Middle frontal gyrus (tissue), 1 donor: ENCODE results near the gene ECEL1.
"Not testable (repeated sequence)": the region's sequence is repeated elsewhere in the genome, so short reads cannot be mapped to it uniquely, and the experiment has no call there.

Source experiments
- DNase-seq: peaks from one replicate; pipeline ENCODE4 v3.0.0-alpha.2; 2015; ENCODE audit warnings: low spot score; ENCODE audit errors: extremely low spot score

The ECEL1 gene, protein sequence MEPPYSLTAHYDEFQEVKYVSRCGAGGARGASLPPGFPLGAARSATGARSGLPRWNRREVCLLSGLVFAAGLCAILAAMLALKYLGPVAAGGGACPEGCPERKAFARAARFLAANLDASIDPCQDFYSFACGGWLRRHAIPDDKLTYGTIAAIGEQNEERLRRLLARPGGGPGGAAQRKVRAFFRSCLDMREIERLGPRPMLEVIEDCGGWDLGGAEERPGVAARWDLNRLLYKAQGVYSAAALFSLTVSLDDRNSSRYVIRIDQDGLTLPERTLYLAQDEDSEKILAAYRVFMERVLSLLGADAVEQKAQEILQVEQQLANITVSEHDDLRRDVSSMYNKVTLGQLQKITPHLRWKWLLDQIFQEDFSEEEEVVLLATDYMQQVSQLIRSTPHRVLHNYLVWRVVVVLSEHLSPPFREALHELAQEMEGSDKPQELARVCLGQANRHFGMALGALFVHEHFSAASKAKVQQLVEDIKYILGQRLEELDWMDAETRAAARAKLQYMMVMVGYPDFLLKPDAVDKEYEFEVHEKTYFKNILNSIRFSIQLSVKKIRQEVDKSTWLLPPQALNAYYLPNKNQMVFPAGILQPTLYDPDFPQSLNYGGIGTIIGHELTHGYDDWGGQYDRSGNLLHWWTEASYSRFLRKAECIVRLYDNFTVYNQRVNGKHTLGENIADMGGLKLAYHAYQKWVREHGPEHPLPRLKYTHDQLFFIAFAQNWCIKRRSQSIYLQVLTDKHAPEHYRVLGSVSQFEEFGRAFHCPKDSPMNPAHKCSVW

DNA sequence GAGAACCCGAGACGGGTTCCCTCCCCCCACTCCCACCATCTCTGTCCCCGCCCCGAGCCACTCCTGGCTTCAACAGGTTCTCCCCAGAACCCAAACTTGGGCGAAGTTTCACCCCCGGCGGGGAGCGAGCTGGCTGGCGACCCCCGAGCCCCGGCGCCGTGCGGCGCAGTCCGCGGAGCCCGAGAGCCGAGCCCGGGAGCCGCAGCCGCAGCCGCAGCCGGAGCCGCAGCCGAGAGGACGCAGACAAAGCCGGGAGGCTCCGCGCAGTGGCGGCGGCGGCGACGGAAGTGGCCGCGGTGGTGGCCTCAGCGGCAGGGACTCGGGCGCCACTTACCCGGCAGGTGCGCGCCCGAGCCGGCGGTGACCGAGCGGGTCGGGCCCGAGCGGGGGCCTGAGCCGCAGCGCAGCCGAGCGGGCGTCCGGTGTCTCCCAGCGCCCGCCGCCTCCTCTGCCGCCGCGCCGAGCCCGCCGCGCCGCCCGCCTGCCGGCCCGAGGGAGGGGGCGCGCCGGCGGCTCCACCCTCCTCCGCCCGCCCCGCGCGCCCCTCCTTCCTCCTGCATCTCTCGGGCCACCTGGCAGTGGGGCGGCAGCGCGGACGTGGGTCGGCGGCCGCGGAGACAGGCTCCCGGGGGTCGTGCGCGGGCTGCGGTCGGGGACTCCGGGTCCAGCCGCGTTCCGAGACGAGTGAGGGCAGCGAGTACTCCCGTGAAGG lies at the start of gene ECEL1:
Gene ECEL1, minus strand, starts transcription at position 450 of the 712 bp plus-strand sequence. CDS start 1,181 bp downstream, outside the sequence.
- DNase-seq = no peak

DNA sequence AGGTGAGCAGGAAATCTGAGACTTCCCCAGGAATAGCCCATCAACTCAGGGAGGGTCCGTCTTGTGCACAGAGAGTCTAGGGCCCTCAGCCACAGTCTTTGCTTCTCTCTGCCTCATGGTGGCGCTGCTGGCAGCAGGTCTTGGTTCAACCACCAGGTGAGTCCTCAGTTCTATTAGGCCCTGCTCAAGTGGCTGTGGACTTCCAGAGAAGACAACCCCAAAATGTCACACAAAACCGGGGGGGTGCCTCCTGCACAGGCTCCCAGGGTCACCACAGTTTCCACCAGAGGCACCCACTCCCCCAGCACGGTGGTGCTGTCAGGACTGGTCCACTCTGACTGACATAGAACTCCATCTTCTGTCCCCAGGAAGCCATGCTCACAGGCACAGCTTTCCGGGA lies 49.4 kb upstream of the ECEL1 start:
- DNase-seq = no peak

DNA sequence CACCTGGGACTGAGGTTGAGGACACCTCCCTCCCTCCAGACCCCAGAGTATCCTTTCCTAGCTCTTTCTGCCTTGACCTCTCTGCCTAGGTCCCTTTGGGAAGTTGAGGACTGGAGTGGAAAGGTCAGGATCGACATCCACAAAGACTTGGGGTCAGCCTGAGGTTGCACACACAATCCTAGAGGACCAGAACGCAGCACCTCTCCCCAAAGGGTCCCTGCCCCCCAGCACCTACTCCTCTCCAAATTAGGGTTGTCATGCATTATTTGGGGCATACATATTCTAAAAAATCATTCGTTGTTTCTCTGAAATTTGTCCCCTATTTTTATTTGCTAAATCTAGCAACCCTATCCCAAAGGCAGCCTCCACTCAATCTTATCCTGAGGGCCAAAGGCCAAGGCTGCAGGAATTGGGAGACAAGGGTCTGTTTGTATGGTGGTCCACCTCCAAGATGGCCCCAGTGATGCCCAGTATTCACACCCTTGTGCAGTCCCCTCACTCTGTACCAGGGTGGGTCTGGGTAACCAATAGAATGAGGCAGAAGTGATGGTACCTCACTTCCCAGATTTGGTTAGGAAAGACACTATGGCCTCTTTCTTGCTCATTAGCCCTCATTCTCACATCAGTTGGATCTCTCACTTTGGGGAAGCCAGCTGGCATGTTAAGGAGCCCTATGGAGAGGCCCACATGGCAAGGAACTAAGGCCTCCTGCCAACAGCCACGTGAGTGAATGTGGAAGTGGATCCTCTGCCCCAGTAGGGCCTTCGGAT lies 48.3 kb upstream of the ECEL1 start:
- no peak for DNase-seq

DNA sequence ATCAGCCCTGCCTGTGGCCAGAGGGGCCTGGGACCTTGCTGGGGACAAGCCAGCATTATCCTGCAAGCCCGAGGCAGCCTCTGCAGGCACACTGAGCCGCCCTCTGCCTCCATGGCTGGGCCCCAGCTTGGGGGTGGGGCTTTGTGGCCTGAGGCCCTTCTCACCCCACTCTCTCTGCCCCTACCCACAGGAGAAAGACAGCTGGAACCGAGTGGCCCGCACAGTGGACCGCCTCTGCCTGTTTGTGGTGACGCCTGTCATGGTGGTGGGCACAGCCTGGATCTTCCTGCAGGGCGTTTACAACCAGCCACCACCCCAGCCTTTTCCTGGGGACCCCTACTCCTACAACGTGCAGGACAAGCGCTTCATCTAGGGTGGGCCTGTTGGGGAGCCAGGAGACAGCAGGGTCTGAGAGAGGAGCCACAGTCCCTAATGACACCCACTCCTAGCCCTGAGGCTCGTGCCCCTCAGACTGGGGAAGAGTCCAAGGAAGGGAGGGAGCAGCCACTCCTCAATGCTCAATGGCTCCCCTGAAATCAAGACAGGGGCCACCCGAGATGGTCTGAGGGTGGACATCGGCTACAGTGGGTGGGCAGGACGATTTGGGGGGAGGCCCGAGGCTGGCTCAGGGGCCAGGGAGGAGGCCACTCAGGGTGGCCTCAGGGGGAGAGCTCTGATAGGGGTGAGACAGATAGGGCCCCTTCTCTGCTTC lies 47.5 kb upstream of the ECEL1 start:
- DNase-seq = no peak

DNA sequence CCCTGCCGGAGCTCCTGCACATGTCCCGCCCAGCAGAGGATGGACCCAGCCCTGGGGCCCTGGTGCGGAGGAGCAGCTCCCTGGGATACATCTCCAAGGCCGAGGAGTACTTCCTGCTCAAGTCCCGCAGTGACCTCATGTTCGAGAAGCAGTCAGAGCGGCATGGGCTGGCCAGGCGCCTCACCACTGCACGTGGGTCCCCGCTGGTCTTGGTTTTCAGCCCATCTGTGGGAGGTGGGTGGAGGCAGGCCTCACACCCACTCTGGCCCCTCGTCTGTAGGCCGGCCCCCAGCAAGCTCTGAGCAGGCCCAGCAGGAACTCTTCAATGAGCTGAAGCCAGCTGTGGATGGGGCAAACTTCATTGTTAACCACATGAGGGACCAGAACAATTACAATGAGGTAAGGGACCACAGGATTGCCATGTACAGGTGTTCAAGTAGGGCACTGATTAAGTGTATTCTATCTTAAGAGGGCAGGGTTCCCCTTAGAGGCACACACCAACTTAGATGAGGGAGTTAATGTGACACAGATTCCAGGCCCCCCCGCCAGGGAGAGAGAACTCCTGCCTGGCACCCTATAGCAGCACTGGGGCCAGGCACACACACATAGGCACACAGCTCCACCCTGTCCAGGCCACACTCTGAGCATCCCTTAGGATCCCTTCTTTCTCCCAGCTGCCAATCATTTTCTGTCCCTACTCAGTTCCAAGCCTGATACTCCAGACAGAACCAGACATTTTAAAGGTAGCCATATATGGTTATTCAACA lies 46.5 kb upstream of the ECEL1 start:
- DNase-seq = no peak

DNA sequence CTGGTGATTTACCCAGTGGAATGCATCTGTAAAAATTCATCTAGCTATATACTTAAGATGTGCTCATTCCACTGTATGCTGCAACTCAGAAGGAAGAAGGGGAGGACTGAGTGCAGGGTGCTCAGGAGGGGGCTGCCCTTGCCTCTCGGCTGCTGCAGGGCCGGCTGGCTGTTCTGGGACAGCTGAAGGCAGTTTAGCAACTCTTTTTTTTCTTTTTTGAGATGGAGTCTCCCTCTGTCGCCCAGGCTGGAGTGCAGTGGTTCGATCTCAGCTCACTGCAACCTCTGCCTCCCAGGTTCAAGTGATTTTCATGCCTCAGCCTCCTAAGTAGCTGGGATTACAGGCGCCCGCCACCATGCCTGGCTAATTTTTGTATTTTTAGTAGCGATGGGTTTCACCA lies 45.2 kb upstream of the ECEL1 start:
- DNase-seq = not testable (repeated sequence)

DNA sequence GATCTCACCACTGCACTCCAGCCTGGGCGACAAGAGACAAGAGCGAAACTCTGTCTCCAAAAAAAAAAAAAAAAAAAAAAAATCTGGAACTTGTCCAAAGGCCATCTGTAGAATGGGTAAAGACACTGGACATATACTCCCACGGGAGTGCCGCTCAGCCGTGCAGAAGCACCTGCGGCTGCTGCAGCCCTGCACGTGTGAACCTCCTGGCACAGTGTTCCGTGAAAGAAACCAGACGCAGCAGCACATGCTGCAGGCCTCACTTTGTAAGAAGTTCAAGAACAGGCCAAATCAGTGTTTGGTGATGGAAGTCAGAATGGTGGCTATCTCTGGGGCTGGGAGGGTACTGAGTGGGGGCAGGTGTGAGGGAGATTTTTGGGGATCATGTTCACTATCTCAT lies 44.8 kb upstream of the ECEL1 start:
- no peak for DNase-seq

DNA sequence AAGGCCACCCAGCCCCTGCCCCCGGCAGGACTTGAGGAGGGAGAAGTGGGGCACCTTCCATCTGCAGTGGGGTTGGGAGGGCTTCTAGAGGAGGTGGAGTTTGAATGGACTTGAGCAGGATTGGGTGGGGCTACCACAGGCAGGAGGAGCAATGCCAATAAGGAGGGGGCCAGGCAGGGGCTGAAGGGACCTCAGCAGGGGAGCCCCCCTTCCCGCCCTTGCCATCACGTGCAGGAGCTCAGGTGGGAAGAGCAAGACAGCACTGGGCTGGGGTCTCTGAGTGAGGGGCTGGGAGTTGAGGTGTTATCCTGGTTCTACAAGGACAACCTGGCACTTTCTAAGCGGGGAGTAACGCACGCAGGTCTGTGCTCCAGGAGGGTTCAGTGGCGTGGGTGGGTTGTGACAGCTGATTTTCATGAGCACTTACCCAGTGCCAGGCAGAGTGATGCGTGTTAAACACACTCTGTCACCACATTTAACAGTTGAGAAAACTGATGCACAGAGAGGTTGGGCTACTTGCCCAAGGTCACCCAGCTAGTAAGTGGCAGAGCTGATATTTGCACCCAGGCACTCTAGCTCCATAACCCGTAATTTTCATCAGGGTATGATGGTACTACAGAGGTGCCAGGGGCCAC lies 43.1 kb upstream of the ECEL1 start:
- DNase-seq = no peak

DNA sequence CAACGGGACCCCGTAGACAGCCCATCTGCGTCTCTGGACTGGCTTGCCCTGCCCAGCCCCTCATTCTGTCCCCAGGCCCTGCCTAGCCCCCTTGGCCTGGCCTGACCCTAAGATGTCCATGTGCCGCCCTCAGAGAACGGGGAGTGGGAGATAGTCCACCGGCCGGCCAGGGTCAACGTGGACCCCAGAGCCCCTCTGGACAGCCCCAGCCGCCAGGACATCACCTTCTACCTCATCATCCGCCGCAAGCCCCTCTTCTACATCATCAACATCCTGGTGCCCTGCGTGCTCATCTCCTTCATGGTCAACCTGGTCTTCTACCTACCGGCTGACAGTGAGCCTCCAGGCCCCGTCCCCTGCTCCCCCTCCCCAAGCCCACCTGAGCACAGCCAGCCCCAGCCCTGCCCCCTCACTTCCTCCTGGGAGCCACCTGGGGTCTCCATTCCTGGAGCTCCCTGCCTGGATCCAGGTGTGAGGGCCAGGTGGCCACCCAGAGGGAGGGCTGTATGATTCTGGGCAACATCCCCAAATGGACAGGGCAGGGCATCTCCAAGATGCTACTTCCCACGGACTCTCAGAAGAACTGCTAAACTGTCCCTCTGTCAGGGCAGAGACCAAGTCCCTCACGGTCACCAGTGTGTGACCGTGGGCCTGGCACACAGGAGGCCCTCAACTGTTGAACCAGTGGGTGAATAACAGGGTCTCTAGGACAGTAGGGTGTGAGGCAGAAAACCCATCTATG lies 42.3 kb upstream of the ECEL1 start:
- no peak for DNase-seq

DNA sequence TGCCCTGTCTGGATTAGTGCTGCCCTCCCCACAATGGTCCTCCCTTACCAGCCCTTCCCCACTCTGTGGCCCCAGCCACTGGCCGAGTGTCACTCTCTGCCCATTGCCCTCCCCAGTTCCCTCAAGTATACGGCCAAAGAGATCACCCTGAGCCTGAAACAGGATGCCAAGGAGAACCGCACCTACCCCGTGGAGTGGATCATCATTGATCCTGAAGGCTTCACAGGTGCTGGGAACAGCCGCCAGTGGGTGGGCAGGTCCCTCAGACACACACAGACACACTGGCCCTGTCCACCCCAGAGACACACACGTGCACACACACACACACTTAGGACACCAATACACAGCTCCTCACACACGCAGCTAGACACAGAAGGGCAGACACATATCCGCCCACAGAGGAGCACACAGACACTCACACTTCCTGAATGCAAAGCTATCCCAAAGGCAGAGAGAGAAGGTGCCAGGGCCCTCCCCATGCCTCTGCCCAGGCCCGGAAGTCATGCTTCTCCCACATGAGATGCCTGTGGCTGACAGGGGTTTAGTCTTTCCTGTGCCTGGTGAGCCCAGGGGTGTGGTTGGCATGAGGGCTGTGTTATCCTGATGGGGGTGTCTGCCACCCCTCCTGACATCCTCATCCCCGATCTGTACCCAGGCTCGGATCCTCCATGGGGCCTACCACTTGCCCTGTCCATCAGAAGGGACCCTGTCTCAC lies 41.3 kb upstream of the ECEL1 start:
- no peak for DNase-seq

DNA sequence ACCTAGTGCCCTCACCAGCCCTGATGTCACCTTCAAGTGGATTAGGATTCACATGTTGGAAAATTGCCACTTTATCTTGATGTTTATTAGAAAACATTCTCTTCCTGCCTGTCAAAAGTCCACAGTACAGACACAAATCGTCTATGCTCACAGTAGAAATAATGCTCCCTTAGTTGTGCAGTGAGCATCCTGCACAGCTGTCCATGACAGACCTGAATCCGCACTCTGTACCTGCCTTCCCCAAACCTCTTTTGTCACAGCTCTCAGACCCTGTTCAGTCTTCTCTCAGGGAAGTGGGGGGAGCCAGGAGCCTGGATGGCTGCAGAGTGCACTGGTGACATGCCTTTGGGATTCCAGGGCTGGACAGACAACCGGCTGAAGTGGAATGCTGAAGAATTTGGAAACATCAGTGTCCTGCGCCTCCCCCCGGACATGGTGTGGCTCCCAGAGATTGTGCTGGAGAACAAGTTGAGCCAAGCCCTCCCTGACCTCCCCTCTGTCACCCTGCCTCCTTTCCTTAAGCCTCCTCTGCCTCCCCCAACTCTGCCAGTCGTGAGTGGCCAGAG lies 40.4 kb upstream of the ECEL1 start:
- DNase-seq = no peak

DNA sequence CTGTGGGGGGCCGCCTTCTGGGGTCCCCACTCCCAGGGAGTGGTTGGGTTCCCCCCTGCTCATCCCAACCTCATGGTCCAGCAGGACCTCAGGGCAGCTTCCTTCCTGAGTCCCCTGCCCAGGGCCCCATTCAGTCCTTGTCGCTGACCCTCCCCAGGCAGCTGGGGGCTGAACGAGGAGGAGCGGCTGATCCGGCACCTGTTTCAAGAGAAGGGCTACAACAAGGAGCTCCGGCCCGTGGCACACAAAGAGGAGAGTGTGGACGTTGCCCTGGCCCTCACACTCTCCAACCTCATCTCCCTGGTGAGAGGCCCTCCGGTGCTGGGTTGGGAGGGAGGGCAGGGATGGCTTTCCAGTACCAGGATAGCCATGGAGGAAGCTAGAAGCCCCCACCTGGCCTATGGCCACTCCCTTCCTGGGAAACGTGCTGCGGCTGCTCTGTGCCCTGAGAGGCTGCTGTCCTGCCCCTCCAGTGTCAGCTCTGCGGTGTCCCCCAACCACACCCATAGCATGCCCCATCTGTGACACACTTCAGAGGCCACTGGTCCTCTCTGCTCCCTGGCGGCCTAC lies 38.8 kb upstream of the ECEL1 start:
- no peak for DNase-seq

DNA sequence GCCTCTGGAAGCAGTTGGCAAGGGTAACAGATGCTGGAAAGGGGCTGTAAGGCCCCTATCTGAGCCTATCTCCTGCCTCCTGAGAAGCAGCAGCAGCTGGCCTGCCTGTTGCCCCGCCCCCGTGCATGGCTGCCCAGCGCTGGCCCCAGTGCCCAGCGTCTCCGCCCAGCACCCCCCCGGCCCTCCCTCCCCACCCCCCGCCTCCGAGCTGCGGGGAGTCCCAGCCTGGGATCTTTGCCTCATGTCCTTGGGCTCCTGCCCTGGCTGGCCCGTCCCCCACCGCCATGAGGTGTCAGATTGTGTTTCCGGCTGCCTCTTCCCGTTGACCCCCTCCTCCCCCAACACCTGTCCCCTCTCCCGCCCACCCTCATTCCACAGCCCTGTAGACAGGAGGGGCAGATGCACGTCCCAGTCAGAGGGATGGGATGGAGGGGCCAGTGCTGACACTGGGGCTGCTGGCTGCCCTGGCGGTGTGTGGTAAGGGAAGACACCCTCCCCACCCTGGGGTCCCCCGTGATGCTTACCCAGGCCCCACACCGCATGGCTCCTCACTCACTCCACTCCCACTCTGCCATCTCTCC lies 38.2 kb upstream of the ECEL1 start, which contains the start of gene CHRND:
Gene CHRND, plus strand, starts transcription at position 370 of the 581 bp plus-strand sequence. Its CDS starts 56 bp downstream, at position 426.
- no peak for DNase-seq

DNA sequence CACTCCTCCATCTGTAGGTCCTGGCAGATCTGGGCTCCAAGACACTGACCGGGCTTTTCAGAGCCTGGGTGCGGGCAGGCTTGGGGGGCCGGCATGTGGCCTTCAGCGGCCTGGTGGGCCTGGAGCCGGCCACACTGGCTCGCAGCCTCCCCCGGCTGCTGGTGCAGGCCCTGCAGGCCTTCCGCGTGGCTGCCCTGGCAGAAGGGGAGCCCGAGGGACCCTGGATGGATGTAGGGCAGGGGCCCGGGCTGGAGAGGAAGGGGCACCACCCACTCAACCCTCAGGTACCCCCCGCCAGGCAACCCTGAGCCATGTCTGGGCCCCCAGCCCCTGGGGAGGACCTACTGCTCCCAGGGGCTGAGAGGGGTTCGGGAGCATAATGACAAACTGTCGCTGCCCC lies 37.6 kb upstream of the ECEL1 start:
- DNase-seq = no peak

DNA sequence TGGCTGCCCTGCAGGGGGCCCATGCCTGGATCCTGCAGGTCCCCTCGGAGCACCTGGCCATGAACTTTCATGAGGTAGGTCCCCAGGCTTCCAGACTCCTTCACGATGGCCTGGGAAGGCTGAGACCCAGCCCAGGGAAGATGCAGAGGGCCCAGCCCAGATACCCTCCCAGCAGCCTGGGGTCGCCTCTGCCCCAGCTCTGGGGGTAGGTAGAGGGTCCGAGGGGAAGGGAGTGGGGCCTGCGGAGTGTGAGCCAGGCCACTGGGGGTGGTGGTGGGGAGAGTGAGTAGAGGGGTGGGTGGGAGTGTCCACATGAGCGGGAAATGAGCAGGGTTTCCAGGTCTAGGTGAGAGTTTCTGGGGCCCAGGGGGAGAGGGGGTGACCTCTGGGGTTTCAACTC lies 37.1 kb upstream of the ECEL1 start:
- DNase-seq = no peak

DNA sequence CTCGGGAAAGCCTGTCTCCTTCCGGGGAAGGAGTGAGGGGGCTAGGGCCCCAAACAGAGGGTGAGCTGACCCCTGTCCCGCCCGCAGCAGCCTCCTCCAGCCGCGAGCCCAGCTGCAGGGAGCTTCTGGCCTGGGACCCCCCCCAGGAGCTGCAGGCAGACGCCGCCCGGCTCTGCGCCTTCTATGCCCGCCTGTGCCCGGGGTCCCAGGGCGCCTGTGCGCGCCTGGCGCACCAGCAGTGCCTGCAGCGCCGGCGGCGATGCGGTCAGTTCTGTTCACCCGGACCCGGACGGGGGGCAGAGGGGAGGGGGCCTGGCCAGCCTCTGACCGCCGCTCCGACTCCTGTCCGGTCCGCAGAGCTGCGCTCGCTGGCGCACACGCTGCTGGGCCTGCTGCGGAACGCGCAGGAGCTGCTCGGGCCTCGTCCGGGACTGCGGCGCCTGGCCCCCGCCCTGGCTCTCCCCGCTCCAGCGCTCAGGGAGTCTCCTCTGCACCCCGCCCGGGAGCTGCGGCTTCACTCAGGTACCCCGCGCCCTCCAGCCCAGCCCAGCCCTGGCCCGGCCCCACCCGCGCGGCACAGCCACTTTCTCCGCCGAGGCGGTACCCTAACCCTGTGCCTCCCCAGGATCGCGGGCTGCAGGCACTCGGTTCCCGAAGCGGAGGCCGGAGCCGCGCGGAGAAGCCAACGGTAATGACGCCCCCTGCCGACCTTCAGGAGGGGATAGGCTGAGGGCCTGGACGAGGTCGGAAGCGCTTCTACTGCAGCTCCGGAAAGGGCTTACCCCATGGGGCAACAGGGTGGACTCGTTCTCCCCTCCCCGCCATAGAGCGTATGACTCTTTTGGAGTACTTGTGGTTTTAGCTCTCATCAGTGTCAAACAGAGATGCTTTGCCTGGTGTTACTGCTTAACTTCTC lies 36.3 kb upstream of the ECEL1 start:
- DNase-seq = no peak
